Measurements from ENCODE around the gene MYH2.

DNA sequence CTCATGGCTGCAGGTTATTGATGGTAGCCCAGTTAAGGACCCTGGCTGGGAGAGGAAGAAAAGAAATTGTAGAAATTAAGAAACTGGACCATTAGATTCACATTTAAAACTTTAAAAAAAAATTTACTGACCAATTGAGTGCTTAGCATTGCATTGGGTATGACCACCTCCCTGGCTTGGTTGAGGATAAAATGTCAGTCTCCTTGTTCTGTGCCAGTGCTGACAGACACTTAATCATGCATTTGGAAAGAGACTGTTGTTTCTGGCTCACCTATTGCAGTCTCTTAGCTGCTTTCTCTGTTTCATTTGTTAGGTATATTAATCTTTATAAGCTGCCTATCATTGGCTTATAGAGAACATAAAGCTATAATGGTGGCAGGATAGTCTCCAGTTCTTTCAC, 32.8 kb downstream of the MYH2 start:
- TF ChIP-seq POLR2AphosphoS5 (IDR thresholded peaks at IDR 0.05; ENCODE audit: low read depth, low read length) (no peak), SIN3A (IDR thresholded peaks at IDR 0.05; ENCODE audit: borderline replicate concordance, insufficient read depth, low read length) (no peak)
- TF ChIP-seq, protein P1, sequence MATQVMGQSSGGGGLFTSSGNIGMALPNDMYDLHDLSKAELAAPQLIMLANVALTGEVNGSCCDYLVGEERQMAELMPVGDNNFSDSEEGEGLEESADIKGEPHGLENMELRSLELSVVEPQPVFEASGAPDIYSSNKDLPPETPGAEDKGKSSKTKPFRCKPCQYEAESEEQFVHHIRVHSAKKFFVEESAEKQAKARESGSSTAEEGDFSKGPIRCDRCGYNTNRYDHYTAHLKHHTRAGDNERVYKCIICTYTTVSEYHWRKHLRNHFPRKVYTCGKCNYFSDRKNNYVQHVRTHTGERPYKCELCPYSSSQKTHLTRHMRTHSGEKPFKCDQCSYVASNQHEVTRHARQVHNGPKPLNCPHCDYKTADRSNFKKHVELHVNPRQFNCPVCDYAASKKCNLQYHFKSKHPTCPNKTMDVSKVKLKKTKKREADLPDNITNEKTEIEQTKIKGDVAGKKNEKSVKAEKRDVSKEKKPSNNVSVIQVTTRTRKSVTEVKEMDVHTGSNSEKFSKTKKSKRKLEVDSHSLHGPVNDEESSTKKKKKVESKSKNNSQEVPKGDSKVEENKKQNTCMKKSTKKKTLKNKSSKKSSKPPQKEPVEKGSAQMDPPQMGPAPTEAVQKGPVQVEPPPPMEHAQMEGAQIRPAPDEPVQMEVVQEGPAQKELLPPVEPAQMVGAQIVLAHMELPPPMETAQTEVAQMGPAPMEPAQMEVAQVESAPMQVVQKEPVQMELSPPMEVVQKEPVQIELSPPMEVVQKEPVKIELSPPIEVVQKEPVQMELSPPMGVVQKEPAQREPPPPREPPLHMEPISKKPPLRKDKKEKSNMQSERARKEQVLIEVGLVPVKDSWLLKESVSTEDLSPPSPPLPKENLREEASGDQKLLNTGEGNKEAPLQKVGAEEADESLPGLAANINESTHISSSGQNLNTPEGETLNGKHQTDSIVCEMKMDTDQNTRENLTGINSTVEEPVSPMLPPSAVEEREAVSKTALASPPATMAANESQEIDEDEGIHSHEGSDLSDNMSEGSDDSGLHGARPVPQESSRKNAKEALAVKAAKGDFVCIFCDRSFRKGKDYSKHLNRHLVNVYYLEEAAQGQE (IDR thresholded peaks at IDR 0.05; ENCODE audit: insufficient read depth in 1 of 2, low read depth in 2 of 2, low read length in 2 of 2) = no peak

All from PFSK-1 (cell line).